ENCODE measurements around the gene PNMA1.

The PNMA1 gene

GRCh38 chr14:73750531-73750901, 36.3 kb upstream of the PNMA1 start:
- no peak for DNase-seq (ENCODE audit: low spot score)

GRCh38 chr14:73749706-73750530, 35.7 kb upstream of the PNMA1 start:
- DNase-seq (ENCODE audit: low spot score): no peak

- DNase-seq (ENCODE audit: low spot score): no peak
Observed at GRCh38 chr14:73748858-73749357, 34.7 kb upstream of the PNMA1 start.

GRCh38 chr14:73747379-73748211, 33.4 kb upstream of the PNMA1 start:
- DNase-seq (ENCODE audit: low spot score): no peak

GRCh38 chr14:73746520-73747378, 32.6 kb upstream of the PNMA1 start:
- DNase-seq (ENCODE audit: low spot score): peak; percentile 74

- DNase-seq (ENCODE audit: low spot score): no peak
Observed at GRCh38 chr14:73745571-73746519, 31.7 kb upstream of the PNMA1 start.

GRCh38 chr14:73744874-73745529, 30.8 kb upstream of the PNMA1 start:
- no peak for DNase-seq (ENCODE audit: low spot score)

GRCh38 chr14:73744175-73744867, 30.1 kb upstream of the PNMA1 start:
- DNase-seq (ENCODE audit: low spot score): no peak

GRCh38 chr14:73743431-73743931, 29.3 kb upstream of the PNMA1 start:
- DNase-seq (ENCODE audit: low spot score): no peak

GRCh38 chr14:73742520-73743238, 28.5 kb upstream of the PNMA1 start:
- DNase-seq (ENCODE audit: low spot score): no peak

GRCh38 chr14:73741876-73742519, 27.8 kb upstream of the PNMA1 start:
- DNase-seq (ENCODE audit: low spot score): no peak

GRCh38 chr14:73741386-73741875, 27.2 kb upstream of the PNMA1 start:
- no peak for DNase-seq (ENCODE audit: low spot score)

- no peak for DNase-seq (ENCODE audit: low spot score)
Observed at GRCh38 chr14:73740618-73741326, 26.6 kb upstream of the PNMA1 start.

GRCh38 chr14:73739899-73740617, 25.9 kb upstream of the PNMA1 start:
- DNase-seq (ENCODE audit: low spot score): no peak

- no peak for DNase-seq (ENCODE audit: low spot score)
Observed at GRCh38 chr14:73739174-73739898, 25.2 kb upstream of the PNMA1 start.

GRCh38 chr14:73738518-73739173, 24.5 kb upstream of the PNMA1 start:
- no peak for DNase-seq (ENCODE audit: low spot score)

Data from D341Med (cell line).